HEK293 (cell line): ENCODE measurements around the gene PPM1J.

Source experiments
- ATF2 ChIP-seq: fragments of 450-650 bp; formaldehyde crosslinking; IDR thresholded peaks from 2 replicates; pipeline ENCODE4 v1.5.1; 2016; ENCODE audit warnings: missing biosample characterization, missing genetic modification characterization, low read depth
- BCL11B ChIP-seq: fragments of 450-650 bp; formaldehyde crosslinking; IDR thresholded peaks from 2 replicates; pipeline ENCODE4 v1.5.1; 2016; ENCODE audit warnings: low read depth, missing biosample characterization, missing genetic modification characterization
- KLF10 ChIP-seq: fragments of 450-650 bp; IDR thresholded peaks from 2 replicates; pipeline ENCODE4 v1.5.1; 2018; ENCODE audit warnings: missing biosample characterization, mild to moderate bottlenecking, missing genetic modification characterization
- PRDM10 ChIP-seq: fragments of 450-650 bp; formaldehyde crosslinking; IDR thresholded peaks from 2 replicates; pipeline ENCODE4 v1.5.1; 2016; ENCODE audit warnings: missing biosample characterization, missing genetic modification characterization
- YY2 ChIP-seq: fragments of 450-650 bp; formaldehyde crosslinking; IDR thresholded peaks from 2 replicates; pipeline ENCODE4 v1.5.1; 2016; ENCODE audit warnings: missing biosample characterization, missing genetic modification characterization
- ZNF112 ChIP-seq: fragments of 450-650 bp; formaldehyde crosslinking; IDR thresholded peaks from 2 replicates; pipeline ENCODE4 v1.5.0; 2017; ENCODE audit warnings: missing biosample characterization, missing genetic modification characterization
- ZNF114 ChIP-seq: fragments of 450-650 bp; formaldehyde crosslinking; IDR thresholded peaks from 2 replicates; pipeline ENCODE4 v1.5.0; 2017; ENCODE audit warnings: missing biosample characterization, missing genetic modification characterization
- ZNF280C ChIP-seq: fragments of 450-650 bp; formaldehyde crosslinking; IDR thresholded peaks from 2 replicates; pipeline ENCODE4 v1.5.1; 2016; ENCODE audit warnings: missing biosample characterization, missing genetic modification characterization
- ZNF324 ChIP-seq: fragments of 450-650 bp; formaldehyde crosslinking; IDR thresholded peaks from 2 replicates; pipeline ENCODE4 v1.5.1; 2016; ENCODE audit warnings: missing biosample characterization, missing genetic modification characterization
- ZNF335 ChIP-seq: fragments of 450-650 bp; formaldehyde crosslinking; conservative IDR thresholded peaks from 2 replicates; pipeline ENCODE4 v1.5.1; 2016; ENCODE audit warnings: missing biosample characterization, missing genetic modification characterization
- ZNF513 ChIP-seq: fragments of 450-650 bp; IDR thresholded peaks from 2 replicates; pipeline ENCODE4 v1.5.1; 2018; ENCODE audit warnings: missing biosample characterization, missing genetic modification characterization
- ZNF558 ChIP-seq: fragments of 450-650 bp; formaldehyde crosslinking; IDR thresholded peaks from 2 replicates; pipeline ENCODE4 v1.5.1; 2016; ENCODE audit warnings: missing biosample characterization, missing genetic modification characterization
- ZNF629 ChIP-seq: fragments of 450-650 bp; formaldehyde crosslinking; IDR thresholded peaks from 2 replicates; pipeline ENCODE4 v1.5.1; 2017; ENCODE audit warnings: missing biosample characterization, missing genetic modification characterization
- ZNF645 ChIP-seq: fragments of 450-650 bp; formaldehyde crosslinking; IDR thresholded peaks from 2 replicates; pipeline ENCODE4; 2016; ENCODE audit warnings: missing biosample characterization, missing genetic modification characterization
- ZNF677 ChIP-seq: fragments of 450-650 bp; IDR thresholded peaks from 2 replicates; pipeline ENCODE4 v1.5.0; 2018; ENCODE audit warnings: missing biosample characterization, mild to moderate bottlenecking, missing genetic modification characterization, moderate library complexity
- ZNF747 ChIP-seq: fragments of 450-650 bp; formaldehyde crosslinking; IDR thresholded peaks from 2 replicates; pipeline ENCODE4 v1.5.1; 2016; ENCODE audit warnings: missing biosample characterization, missing genetic modification characterization
- ZNF768 ChIP-seq: fragments of 450-650 bp; formaldehyde crosslinking; IDR thresholded peaks from 2 replicates; pipeline ENCODE4 v1.5.1; 2018; ENCODE audit warnings: missing biosample characterization, mild to moderate bottlenecking, missing genetic modification characterization

The PPM1J gene

GRCh38 chr1:112714313-112715263 is 544 bp downstream of the PPM1J start (continued):
- TF ChIP-seq KLF10 (tag by site-specific recombination), result no peak
- peak; percentile 65 for TF ChIP-seq ZNF335
- TF ChIP-seq BCL11B, result no peak
- TF ChIP-seq ZNF324, result no peak
- TF ChIP-seq ZNF645 (tag by site-specific recombination), result no peak
- TF ChIP-seq YY2 (tag by site-specific recombination), result no peak
- TF ChIP-seq ZNF558 (tag by site-specific recombination), result no peak
- no peak for TF ChIP-seq ZNF280C (tag by site-specific recombination)
- TF ChIP-seq ZNF513 (tag by site-specific recombination), result no peak; the same call in 1 of the 2 replicates
- TF ChIP-seq ZNF629, result no peak
- TF ChIP-seq ZNF747 (tag by site-specific recombination), result no peak
- TF ChIP-seq ATF2, result no peak
- no peak for TF ChIP-seq ZNF677
- no peak for TF ChIP-seq ZNF112 (tag by site-specific recombination)
- no peak for TF ChIP-seq ZNF114
- no peak for TF ChIP-seq ZNF768 (tag by site-specific recombination)
- TF ChIP-seq PRDM10 (tag by site-specific recombination), result no peak
